Measurements from ENCODE around the gene FGF8. TPM values are rescaled to one million over a fixed set of nuclear protein-coding genes. Genes with fewer than 3 reads are reported as not detected.

Gene FGF8, protein sequence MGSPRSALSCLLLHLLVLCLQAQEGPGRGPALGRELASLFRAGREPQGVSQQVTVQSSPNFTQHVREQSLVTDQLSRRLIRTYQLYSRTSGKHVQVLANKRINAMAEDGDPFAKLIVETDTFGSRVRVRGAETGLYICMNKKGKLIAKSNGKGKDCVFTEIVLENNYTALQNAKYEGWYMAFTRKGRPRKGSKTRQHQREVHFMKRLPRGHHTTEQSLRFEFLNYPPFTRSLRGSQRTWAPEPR
- total RNA-seq: not detected in 2 replicates

DNA sequence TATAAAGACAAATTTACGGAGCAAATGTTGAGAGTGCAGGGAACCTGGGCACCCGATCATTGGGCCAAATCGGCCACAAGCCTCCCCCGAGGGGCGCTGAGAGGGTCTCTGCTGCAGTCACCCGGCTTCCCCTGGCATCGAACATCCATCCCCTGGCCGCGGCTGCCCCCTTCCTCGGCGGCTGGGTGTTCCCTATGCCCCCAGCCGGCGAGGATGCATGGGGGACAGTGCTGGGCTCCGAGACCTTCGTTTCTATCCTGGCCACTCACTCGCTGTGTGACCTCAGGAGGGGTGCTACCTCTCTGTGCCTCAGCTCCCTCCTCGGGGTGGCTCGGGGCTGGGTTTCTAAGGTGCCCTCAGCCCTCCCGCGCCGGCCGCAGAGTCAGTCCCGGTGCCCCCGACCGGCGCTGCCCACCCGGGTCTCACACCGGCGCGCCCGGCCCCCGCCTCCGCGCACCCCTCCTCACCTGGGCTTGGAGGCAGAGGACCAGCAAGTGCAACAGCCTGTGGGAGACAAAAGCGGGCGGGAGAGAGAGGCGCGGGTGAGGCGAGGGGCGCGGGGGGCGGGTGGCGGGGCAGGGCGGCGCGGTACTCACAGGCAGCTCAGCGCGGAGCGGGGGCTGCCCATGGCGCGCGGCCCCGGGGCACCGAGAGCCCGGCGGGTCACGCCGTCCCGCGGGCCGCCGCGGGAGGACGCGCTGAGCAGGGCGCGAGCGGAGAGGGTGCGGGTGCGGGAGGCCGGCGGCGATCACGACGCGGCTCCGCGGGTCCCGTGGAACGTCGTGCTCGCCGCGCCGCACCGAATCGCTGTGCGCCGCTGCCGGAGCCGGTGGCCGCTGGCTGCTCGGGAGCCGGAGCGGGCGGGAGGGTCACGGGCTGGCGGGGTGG is at the start of gene FGF8:
TSS of gene FGF8 (minus strand) at position 842 of the 888 bp plus-strand sequence. CDS start at position 628, 214 bp downstream.
- DNase-seq (ENCODE audit: low spot score): no peak
- no peaks in the 10 kb centered on the region for H3K9me3 Mint-ChIP-seq
- H3K27ac Mint-ChIP-seq: no peak within 1 kb of the TSS
- H3K36me3 Mint-ChIP-seq (ENCODE audit: low read depth): peaks cover 17% of the 10 kb centered on the region
- H3K27me3 Mint-ChIP-seq (ENCODE audit: low read depth): peaks cover 61% of the 10 kb centered on the region
- H3K4me1 Mint-ChIP-seq (ENCODE audit: low read depth): peaks cover 11% of the 10 kb centered on the region
- H3K4me3 Mint-ChIP-seq (ENCODE audit: low read depth): no peak within 1 kb of the TSS
- intact Hi-C loops (cut with micrococcal nuclease): loop anchor here (10.0 kb wide), 2 partner anchors 631 to 1041 kb away; no protein-coding TSS in a partner anchor

DNA sequence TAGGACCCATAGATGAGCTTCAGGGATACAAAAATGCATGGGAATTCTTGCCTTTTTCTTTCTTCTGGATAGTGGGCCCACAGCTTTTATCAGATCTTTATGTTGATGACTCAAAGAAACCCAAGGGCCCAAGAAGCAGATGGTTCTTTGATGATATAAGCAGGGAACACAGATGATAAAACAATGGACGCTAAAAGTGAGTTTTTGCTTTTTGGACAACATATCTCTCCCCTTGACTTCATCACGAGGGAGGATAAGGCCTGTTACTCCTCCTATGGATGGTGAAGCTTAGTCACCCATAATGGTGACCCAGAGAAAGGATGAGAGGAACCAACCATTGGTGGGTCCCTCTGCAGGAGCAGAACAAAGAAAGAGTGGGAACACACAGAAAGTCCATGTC is 48.8 kb upstream of the FGF8 start:
- intact Hi-C loops (cut with micrococcal nuclease): no loop called here
- DNase-seq (ENCODE audit: low spot score): no peak
- Mint-ChIP-seq H3K4me3 (ENCODE audit: low read depth) (no peak overlapping the region), H3K4me1 (ENCODE audit: low read depth) (peaks cover 9% of the 10 kb centered on the region), H3K9me3 (no peaks in the 10 kb centered on the region), H3K27ac (no peak overlapping the region), H3K36me3 (ENCODE audit: low read depth) (peaks cover 5% of the 10 kb centered on the region), H3K27me3 (ENCODE audit: low read depth) (no peaks in the 10 kb centered on the region)

- Mint-ChIP-seq H3K4me1 (ENCODE audit: low read depth) (peaks cover 33% of the 10 kb centered on the region), H3K4me3 (ENCODE audit: low read depth) (peak overlapping the region; percentile 90), H3K27ac (peak overlapping the region; percentile 95), H3K9me3 (no peaks in the 10 kb centered on the region), H3K36me3 (ENCODE audit: low read depth) (peaks cover 29% of the 10 kb centered on the region), H3K27me3 (ENCODE audit: low read depth) (no peaks in the 10 kb centered on the region)
- intact Hi-C loops (cut with micrococcal nuclease): loop anchor here (1.0 to 10.0 kb wide), 5 partner anchors 11 to 826 kb away; partner anchors contain the start of genes BTRC, HPS6, NPM3 and TRIM8
- no peak for DNase-seq (ENCODE audit: low spot score)
Observed at GRCh38 chr10:101818872-101819633, 43.1 kb upstream of the FGF8 start.

DNA sequence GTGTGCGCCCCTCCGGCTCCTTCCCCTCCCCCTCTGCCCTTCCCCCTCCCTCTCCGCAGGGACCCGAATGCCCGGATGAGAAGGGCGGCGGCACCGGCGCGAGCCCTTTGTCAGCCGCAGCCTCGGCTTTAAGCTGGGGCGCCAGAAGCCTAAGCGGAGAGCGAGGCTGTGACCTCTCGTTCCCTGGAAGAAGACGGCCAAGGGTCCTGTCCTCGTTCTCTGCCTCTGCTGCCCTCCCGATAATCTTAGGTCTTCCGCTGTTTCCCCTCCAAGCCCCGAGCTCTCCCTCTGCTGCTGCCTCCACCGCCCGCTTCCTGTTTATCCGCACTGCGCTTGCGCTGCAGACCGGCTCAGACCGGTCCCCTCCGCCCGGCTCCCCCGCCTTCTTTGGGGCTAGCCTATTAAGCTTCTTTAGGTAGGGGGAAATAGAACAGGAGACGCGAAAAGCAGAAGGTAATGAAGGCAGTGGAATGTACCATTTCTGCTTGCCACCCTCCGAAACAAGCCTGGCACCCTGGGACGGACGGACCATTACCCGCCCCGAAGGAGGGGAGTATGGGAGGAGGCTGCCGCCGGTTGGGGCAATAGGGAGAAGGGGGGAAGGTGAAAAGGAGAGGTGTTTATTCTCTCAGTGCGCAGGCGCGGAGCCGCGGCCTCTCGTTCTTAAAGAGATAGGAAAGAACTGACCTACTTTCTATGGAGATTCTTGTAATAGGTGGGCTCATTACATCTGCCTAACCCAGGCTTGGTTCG is 42.4 kb upstream of the FGF8 start, which contains the start of gene OGA:
TSS of gene OGA (minus strand) at position 326 of the 753 bp plus-strand sequence. CDS start 422 bp downstream, outside the sequence.
- intact Hi-C loops (cut with micrococcal nuclease): loop anchor here (1.0 to 10.0 kb wide), 5 partner anchors 12 to 827 kb away; partner anchors contain the start of genes BTRC, HPS6, NPM3 and TRIM8
- peaks cover 40% of the 10 kb centered on the region for H3K4me1 Mint-ChIP-seq (ENCODE audit: low read depth)
- no peaks in the 10 kb centered on the region for H3K27me3 Mint-ChIP-seq (ENCODE audit: low read depth)
- peak within 1 kb of the TSS; percentile 95 for H3K27ac Mint-ChIP-seq
- no peaks in the 10 kb centered on the region for H3K9me3 Mint-ChIP-seq
- peaks cover 36% of the 10 kb centered on the region for H3K36me3 Mint-ChIP-seq (ENCODE audit: low read depth)
- DNase-seq (ENCODE audit: low spot score): peak; percentile 97
- peak within 1 kb of the TSS; percentile 90 for H3K4me3 Mint-ChIP-seq (ENCODE audit: low read depth)

GRCh38 chr10:101817337-101818118 is 41.6 kb upstream of the FGF8 start:
- Mint-ChIP-seq H3K27ac (peak overlapping the region; percentile 95), H3K4me3 (ENCODE audit: low read depth) (peak overlapping the region; percentile 90), H3K4me1 (ENCODE audit: low read depth) (peaks cover 45% of the 10 kb centered on the region), H3K36me3 (ENCODE audit: low read depth) (peaks cover 44% of the 10 kb centered on the region), H3K9me3 (no peaks in the 10 kb centered on the region), H3K27me3 (ENCODE audit: low read depth) (no peaks in the 10 kb centered on the region)
- intact Hi-C loops (cut with micrococcal nuclease): loop anchor here (1.0 to 10.0 kb wide), 5 partner anchors 13 to 827 kb away; partner anchors contain the start of genes BTRC, HPS6, NPM3 and TRIM8
- DNase-seq (ENCODE audit: low spot score): no peak

GRCh38 chr10:101816913-101817336 is 41.0 kb upstream of the FGF8 start:
- Mint-ChIP-seq H3K36me3 (ENCODE audit: low read depth) (peaks cover 45% of the 10 kb centered on the region), H3K4me1 (ENCODE audit: low read depth) (peaks cover 43% of the 10 kb centered on the region), H3K27ac (peak overlapping the region; percentile 95), H3K4me3 (ENCODE audit: low read depth) (peak overlapping the region; percentile 90), H3K27me3 (ENCODE audit: low read depth) (no peaks in the 10 kb centered on the region), H3K9me3 (no peaks in the 10 kb centered on the region)
- intact Hi-C loops (cut with micrococcal nuclease): loop anchor here (5.0 to 10.0 kb wide), 3 partner anchors 250 to 828 kb away; partner anchors contain the start of genes BTRC, HPS6 and TRIM8
- no peak for DNase-seq (ENCODE audit: low spot score)

DNA sequence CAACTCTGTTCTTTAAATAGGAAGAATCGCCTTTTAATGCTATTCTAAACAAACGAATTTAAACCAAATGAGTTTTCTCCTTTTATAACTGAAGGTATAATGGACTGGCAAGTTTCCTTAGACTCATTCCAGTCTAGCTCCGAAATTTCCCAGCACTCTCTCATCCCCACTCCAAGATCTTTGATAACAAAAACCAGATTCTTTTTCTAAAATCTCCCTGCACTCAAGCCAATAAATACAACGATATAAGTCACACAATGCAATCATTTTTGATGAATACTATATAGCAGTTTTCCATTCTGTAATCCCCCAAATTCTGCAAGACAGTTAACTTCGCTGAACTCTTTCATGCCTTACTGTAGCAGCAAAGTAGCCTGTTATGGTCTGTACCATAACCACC is 40.5 kb upstream of the FGF8 start:
- no peak for DNase-seq (ENCODE audit: low spot score)
- Mint-ChIP-seq H3K36me3 (ENCODE audit: low read depth) (peaks cover 48% of the 10 kb centered on the region), H3K27me3 (ENCODE audit: low read depth) (no peaks in the 10 kb centered on the region), H3K27ac (peak overlapping the region; percentile 95), H3K9me3 (no peaks in the 10 kb centered on the region), H3K4me1 (ENCODE audit: low read depth) (peaks cover 39% of the 10 kb centered on the region), H3K4me3 (ENCODE audit: low read depth) (peak overlapping the region; percentile 90)
- intact Hi-C loops (cut with micrococcal nuclease): loop anchor here (5.0 to 10.0 kb wide), 3 partner anchors 251 to 828 kb away; partner anchors contain the start of genes BTRC, HPS6 and TRIM8

DNA sequence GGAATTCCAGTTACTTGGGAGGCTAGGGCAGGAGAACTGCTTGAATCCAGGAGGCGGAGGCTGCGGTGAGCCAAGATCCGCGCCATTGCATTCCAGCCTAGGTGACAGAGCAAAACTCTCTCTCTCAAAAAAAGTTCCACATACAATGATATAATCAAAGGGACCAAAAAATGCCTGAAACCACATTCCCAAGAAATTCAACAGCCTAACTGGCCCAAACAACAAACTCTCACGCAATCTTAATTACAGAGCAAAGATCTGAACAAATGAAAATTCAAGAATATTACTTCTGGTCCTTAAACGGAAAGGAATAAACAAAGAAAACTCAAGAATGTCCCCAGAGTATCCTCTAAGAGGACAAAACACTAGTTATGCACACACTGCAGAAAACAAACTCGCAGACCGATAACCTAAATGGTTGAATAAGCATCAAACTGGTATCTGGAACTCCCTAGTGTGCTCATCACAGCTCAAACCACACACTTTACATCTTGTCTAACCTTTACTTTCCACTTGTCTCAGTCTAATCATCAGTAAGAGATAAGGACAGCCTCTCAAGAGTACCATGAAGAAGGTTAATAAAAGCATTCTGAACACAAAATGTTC is 38.7 kb upstream of the FGF8 start:
- no peaks in the 10 kb centered on the region for H3K9me3 Mint-ChIP-seq
- peak overlapping the region; percentile 86 for H3K27ac Mint-ChIP-seq
- intact Hi-C loops (cut with micrococcal nuclease): loop anchor here (5.0 to 10.0 kb wide), 3 partner anchors 253 to 830 kb away; partner anchors contain the start of genes BTRC, HPS6 and TRIM8
- H3K4me3 Mint-ChIP-seq (ENCODE audit: low read depth): peak overlapping the region; percentile 90
- H3K4me1 Mint-ChIP-seq (ENCODE audit: low read depth): peaks cover 36% of the 10 kb centered on the region
- no peaks in the 10 kb centered on the region for H3K27me3 Mint-ChIP-seq (ENCODE audit: low read depth)
- peaks cover 62% of the 10 kb centered on the region for H3K36me3 Mint-ChIP-seq (ENCODE audit: low read depth)
- no peak for DNase-seq (ENCODE audit: low spot score)

- H3K4me3 Mint-ChIP-seq (ENCODE audit: low read depth): no peak overlapping the region
- no peaks in the 10 kb centered on the region for H3K9me3 Mint-ChIP-seq
- no peak for DNase-seq (ENCODE audit: low spot score)
- peaks cover 78% of the 10 kb centered on the region for H3K36me3 Mint-ChIP-seq (ENCODE audit: low read depth)
- H3K4me1 Mint-ChIP-seq (ENCODE audit: low read depth): peaks cover 30% of the 10 kb centered on the region
- intact Hi-C loops (cut with micrococcal nuclease): loop anchor here (10.0 kb wide), 1 partner anchor 832 kb away; the partner anchor contains the start of gene TRIM8
- peak overlapping the region; percentile 12 for H3K27ac Mint-ChIP-seq
- no peaks in the 10 kb centered on the region for H3K27me3 Mint-ChIP-seq (ENCODE audit: low read depth)
Observed at GRCh38 chr10:101812606-101813005, 36.7 kb upstream of the FGF8 start.

- intact Hi-C loops (cut with micrococcal nuclease): loop anchor here (10.0 kb wide), 1 partner anchor 872 kb away; no protein-coding TSS in a partner anchor
- Mint-ChIP-seq H3K4me1 (ENCODE audit: low read depth) (peaks cover 7% of the 10 kb centered on the region), H3K9me3 (no peaks in the 10 kb centered on the region), H3K27me3 (ENCODE audit: low read depth) (no peaks in the 10 kb centered on the region), H3K4me3 (ENCODE audit: low read depth) (no peak overlapping the region), H3K36me3 (ENCODE audit: low read depth) (peaks cover 68% of the 10 kb centered on the region), H3K27ac (no peak overlapping the region)
- no peak for DNase-seq (ENCODE audit: low spot score)
Observed at GRCh38 chr10:101807158-101807557, 31.2 kb upstream of the FGF8 start.
